NB4 (cell line): Measurements from ENCODE around the gene C1QTNF7.

Source experiments
- POLR2A ChIP-seq: IDR thresholded peaks from 2 replicates; pipeline ENCODE4 v1.6.1; 2011; ENCODE audit warnings: mild to moderate bottlenecking; ENCODE audit not compliant: insufficient read length; ENCODE audit errors: extremely low read depth
- TF ChIP-seq, protein P1 (sequence below): IDR thresholded peaks from one replicate; pipeline ENCODE4 v1.5.1; 2012; ENCODE audit warnings: low read depth, low read length
- TF ChIP-seq, protein P2 (sequence below): IDR thresholded peaks from 2 replicates; pipeline ENCODE4 v1.6.1; 2011; ENCODE audit warnings: low read depth, low read length

GRCh38 chr4:15400226-15400625 is 27.6 kb upstream of the C1QTNF7 start:
- TF ChIP-seq, protein P1, sequence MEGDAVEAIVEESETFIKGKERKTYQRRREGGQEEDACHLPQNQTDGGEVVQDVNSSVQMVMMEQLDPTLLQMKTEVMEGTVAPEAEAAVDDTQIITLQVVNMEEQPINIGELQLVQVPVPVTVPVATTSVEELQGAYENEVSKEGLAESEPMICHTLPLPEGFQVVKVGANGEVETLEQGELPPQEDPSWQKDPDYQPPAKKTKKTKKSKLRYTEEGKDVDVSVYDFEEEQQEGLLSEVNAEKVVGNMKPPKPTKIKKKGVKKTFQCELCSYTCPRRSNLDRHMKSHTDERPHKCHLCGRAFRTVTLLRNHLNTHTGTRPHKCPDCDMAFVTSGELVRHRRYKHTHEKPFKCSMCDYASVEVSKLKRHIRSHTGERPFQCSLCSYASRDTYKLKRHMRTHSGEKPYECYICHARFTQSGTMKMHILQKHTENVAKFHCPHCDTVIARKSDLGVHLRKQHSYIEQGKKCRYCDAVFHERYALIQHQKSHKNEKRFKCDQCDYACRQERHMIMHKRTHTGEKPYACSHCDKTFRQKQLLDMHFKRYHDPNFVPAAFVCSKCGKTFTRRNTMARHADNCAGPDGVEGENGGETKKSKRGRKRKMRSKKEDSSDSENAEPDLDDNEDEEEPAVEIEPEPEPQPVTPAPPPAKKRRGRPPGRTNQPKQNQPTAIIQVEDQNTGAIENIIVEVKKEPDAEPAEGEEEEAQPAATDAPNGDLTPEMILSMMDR: no peak
- no peak for TF ChIP-seq POLR2A
- TF ChIP-seq, protein P2, sequence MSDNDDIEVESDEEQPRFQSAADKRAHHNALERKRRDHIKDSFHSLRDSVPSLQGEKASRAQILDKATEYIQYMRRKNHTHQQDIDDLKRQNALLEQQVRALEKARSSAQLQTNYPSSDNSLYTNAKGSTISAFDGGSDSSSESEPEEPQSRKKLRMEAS: no peak
